Kasumi-1 (cell line): ENCODE data around the gene DLG5.
A peak's percentile ranks its signal among the peaks of the same experiment; 100 is the strongest.

Experiments used
- DNase-seq, 2 experiments: peaks; one replicate each; lab custom pipeline; 2025; lab: John Stamatoyannopoulos, UW

The DLG5 gene

DNA sequence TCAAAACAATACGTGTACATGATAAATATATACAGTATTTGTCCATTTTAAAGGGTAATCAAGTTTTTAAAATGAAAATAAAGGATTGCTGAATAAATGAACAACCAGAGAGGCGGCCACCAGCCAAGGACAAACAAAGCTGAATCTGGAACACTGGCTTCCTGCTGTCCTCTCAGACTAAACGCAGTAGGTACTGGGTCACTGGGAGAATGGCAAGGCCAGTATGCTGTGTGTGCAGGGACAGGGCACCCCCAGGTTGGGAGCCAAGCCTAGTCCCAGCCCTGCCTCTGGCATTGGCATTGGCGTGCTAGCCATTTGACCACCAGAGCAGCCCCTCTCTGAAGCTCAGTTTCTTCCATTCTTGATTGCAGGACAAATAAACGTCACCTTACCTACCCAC lies 33.8 kb downstream of the DLG5 start:
- no peak for DNase-seq

GRCh38 chr10:77892021-77892739 lies 34.4 kb downstream of the DLG5 start:
- no peak for DNase-seq

GRCh38 chr10:77890097-77890496 lies 36.5 kb downstream of the DLG5 start:
- no peak for DNase-seq

DNA sequence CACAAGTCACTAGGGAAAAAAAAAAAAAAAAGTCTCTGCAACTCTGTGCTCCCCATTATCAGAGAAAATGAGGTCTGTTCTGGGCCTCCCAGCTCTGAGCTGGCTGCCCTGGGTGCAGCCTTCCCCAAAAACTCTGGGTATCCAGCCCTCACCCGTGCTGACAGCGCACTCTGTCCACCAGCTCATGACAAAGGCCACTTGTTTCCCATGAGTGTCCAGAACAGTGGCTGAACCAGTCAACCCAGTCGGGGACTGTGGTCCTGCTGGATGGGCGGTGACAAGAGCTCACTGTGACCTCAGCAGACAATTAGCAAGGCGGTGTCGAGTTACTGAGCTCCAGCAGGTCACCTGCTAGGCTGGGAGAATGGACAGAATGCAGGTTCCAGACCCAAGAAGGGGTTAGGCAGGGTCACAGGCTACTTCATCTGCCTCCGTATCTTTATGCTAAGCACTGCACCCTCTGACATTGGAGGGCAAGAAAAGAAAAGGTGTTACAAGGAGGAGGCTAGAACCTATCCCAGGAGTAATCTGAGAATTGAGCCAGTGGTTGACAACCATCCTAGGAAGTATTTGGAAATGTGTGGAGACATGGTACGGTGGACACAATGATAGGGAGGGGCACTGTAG lies 37.2 kb downstream of the DLG5 start:
- DNase-seq, result no peak

DNA sequence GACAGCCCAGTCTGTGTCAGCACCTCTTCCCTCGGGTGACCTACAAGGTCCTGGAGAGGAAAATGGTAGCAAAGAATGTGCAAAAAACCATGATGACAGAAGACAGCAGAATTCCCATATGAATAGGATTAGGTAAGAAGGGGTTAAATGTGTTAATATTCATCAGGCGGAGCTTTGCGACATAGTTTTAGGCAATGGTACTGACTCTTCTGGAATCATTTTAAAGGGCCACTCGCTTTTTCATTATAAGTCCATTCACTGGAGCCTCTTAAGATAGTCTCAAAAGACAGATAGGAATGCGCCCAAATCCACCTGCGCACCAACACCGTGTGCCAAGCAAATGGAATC lies 38.2 kb downstream of the DLG5 start:
- DNase-seq, result no peak

DNA sequence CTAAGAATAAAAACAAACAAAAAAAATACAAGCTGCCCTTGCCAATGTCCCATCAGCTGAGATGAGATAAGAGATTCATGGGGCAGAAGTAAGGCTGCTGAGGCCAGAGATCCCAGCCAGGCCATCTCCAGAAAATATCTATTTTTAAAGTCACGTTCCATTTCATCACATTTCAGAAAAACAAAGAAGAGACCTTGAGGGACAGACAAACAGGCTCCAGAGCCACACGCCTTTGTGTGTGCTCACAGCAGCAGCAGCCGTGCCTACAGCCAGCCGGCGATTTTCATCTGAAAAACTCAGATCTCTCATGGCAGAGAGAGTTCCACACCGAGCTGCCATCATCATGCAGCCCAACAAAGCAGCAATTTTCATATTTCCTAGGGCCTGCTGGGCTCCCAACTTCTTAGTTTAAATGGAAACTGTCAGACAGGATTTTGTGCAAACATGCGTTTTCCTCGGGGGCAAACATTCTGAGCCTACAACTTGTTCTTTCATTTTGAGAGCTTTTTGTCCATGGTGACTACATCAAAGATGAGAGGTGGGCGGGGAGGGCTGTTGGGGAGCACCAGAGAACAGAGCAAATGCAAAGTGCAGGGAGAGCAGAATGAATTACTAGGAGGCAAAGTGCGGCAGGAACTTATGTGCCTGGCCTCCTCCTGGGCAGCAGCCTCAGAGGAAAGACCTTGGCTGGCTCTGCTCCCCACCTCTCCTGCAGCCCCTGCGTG lies 38.8 kb downstream of the DLG5 start:
- DNase-seq, result no peak

GRCh38 chr10:77886795-77887355 lies 39.7 kb downstream of the DLG5 start:
- DNase-seq, result no peak

DNA sequence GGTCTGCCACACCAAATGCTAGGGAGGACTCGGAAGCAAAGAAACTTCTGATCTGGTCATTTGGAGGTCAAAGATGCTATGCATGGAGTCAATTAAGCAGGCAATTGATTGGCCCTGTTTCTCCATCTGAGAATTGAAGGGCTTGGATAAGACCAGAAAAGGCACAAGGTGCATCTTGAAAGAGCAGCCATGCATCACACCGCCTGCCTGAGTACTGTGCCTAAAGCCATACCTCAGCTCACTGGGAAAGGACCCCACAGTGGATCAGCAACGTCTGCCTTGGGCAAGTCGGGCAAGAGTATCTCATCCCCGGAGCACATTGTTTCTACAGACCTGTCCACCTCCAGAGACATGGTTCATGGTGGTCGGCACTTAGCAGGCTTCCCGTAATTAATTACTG lies 42.4 kb downstream of the DLG5 start:
- no peak for DNase-seq

- DNase-seq, result no peak
Measured at GRCh38 chr10:77881636-77882035, 44.9 kb downstream of the DLG5 start.

GRCh38 chr10:77881222-77881621 lies 45.3 kb downstream of the DLG5 start:
- no peak for DNase-seq

GRCh38 chr10:77879710-77880109 lies 46.8 kb downstream of the DLG5 start:
- DNase-seq, result no peak

DNA sequence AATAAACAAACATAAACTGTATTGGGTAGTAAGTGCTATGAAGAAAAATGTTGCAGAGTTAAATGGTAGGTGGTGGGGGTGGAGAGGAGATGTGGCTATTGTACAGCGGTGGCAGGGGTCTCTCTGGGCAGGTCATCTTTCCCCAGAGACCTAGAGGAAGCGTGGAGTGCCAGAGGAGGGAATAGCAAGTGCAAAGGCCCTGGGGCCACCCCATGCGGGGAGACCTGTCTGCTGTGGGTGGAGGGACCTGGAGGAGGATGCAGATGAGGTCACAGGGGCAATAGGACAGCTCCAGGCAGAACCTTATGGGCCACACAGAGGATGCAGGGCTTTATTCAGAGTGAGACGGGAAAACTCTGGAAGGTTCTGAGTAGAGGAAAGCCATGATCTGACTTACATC lies 47.5 kb downstream of the DLG5 start:
- no peak for DNase-seq

DNA sequence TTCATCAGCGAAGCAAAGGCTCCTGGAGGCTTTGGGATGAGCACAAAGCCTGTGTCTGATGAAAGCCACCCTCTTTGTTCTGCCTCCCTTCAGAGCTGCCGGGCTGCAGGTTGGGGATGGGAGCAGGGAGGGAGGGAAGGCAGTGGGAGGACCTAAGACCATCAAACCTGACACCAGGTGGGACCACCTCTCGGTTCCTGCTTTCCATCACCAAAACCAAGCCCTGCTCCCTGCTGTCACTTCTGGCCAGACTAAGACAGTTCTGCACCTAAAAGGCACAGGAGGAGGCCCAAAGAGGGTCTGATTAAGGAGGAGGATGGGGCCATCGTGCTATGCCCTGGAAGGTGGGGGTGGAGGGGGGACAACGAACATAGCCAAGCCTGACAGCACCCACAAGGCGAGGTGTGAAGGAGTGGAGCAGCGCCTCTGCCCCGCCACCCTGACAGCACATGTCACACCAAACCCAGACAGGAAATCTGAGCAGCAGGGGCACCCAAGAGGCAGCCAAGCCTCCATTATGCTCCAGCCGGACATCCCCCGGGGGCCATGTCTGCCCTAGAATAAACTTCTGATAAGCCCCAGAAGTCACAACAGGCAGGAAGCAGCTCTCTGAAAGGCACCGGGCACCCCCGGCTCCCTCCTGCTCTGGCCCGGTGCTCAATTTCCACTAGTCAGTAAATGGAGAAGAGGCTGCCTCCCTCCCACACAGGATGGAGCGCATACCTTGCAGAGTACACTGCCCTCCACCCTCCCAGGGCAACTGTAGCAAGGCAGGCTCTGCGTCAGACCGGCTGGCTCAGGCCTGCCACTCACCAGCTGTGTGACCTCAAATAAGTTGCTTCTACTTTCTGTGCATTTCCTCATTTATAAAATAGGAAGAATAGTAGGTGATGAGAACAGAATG lies 48.9 kb downstream of the DLG5 start:
- peak; percentile 89 to 97 for DNase-seq

GRCh38 chr10:77875730-77876129 lies 50.8 kb downstream of the DLG5 start:
- DNase-seq, result no peak

DNA sequence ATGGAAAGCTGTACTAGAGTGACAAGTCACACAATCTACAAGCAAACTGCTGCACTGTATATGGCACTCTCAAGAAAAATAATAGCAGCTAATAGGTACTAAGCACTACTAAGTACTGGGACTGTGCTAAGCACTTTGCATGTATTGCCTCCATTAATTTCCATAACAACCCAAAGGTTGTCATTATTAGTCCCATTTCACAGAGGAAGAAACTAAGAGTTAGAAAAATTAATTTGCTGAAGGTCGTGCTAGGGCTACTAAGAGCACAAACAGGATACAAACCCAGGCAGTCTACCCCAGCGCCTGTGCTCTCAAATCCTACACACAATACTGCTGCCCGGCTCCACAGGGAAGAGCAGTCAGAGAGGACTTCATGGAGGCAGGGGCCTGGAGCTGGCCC lies 51.7 kb downstream of the DLG5 start:
- no peak for DNase-seq

- peak; percentile 79 to 88 for DNase-seq
Measured at GRCh38 chr10:77873536-77874380, 52.8 kb downstream of the DLG5 start.

- no peak for DNase-seq
Measured at GRCh38 chr10:77872947-77873535, 53.5 kb downstream of the DLG5 start.

DNA sequence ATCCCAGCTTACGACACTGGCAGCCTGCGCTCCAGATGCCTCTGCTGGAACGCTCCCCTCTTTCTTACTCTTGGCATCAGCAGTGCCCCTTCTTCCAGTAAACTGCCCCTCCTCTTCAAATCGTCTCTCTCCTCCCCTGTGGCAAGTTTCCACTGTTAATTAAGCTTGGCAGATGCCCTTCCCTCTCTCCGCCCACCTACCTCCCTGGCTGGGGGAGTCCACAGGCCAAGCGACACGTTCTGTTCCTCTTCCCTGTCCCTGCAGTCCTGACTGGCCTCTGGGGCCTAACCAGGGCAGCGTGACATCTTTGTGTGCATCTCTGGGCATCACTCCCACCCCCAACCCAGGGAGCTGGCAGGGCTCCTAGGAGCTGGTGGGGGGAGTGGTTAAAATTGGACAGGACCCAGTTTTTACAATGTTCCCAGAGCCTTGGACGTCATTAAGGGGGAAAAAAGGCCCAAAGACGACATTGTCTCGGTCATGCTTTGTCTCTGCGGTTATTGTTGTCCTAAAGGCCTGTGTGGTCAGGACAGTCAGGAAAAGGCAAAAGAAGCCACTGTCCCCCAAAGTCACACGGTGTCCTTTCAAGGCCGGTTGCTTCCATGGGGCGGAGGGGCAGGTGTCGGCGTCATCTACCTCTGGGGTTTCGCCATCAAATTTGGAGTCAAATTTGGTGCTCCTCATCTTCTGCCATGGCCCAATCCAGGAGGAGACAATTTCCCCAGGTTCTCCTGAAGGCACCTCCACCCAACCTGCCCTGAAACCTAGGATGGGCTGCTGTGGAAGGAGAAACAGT lies 54.2 kb downstream of the DLG5 start:
- no peak for DNase-seq

- no peak for DNase-seq
Measured at GRCh38 chr10:77869626-77870420, 56.7 kb downstream of the DLG5 start.
